RWPE2 (cell line): ENCODE results near the gene PTPRD.

Source experiments
- ATAC-seq: fragments of 200-7000 bp; cut with Tn5 transposase; 3 replicates; pipeline ENCODE4 v1.9.1; 2021; ENCODE audit warnings: low read depth
- DNase-seq: peaks from one replicate; pipeline ENCODE4 v3.0.0-alpha.2; 2020; ENCODE audit warnings: low spot score
- H3K27ac ChIP-seq: fragments of 450-650 bp; 2 replicates; pipeline ENCODE4 v1.5.1; 2017; ENCODE audit warnings: mild to moderate bottlenecking; ENCODE audit not compliant: poor library complexity, severe bottlenecking
- H3K27me3 ChIP-seq: fragments of 250-450 bp; sonication (Bioruptor Pico); 2 replicates; pipeline ENCODE4 v1.5.1; 2021; ENCODE audit warnings: mild to moderate bottlenecking, moderate library complexity; ENCODE audit not compliant: insufficient read depth, poor library complexity, severe bottlenecking
- H3K36me3 ChIP-seq: fragments of 250-450 bp; sonication (Bioruptor Pico); 2 replicates; pipeline ENCODE4 v1.5.1; 2020; ENCODE audit warnings: low read depth, mild to moderate bottlenecking, moderate library complexity
- H3K4me1 ChIP-seq: fragments of 250-450 bp; sonication (Bioruptor Pico); 2 replicates; pipeline ENCODE4 v1.5.1; 2021; ENCODE audit warnings: mild to moderate bottlenecking, moderate library complexity; ENCODE audit not compliant: insufficient read depth, poor library complexity, severe bottlenecking
- H3K4me3 ChIP-seq: fragments of 250-450 bp; sonication (Bioruptor Pico); 2 replicates; pipeline ENCODE4 v1.5.1; 2021; ENCODE audit warnings: mild to moderate bottlenecking, moderate library complexity; ENCODE audit not compliant: severe bottlenecking
- H3K9me3 ChIP-seq: fragments of 250-450 bp; sonication (Bioruptor Pico); 2 replicates; pipeline ENCODE4 v1.5.1; 2021; ENCODE audit warnings: mild to moderate bottlenecking, moderate library complexity; ENCODE audit not compliant: severe bottlenecking
- TF ChIP-seq, protein P1 (sequence below): fragments of 450-650 bp; IDR thresholded peaks from one replicate; pipeline ENCODE4 v1.5.1; 2017; ENCODE audit warnings: mild to moderate bottlenecking, moderate library complexity; ENCODE audit not compliant: poor library complexity, severe bottlenecking

Gene PTPRD

DNA sequence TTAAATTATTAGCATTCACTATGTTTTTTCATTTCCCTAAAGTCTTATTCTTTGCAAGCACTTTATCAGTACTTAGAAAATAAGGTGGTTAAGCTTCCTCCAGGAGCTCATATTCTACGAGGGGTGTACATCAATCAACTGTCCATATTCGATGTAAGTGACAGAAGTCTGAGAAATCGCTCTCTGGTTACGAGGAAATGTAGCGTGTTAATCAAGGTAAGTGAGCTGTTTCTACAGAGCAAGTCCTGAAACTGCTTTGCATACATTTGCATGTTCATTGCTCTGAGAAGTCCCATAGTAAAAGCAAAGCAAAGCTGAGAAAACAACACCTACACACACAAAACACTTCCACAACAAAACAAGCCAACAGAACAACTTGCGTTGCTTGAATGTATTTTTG is 1919.3 kb downstream of the PTPRD start:
- no peaks in the 10 kb centered on the region for H3K4me1 ChIP-seq
- DNase-seq (no peak), ATAC-seq (no peak)
- H3K4me3 ChIP-seq = no peak overlapping the region
- H3K27me3 ChIP-seq = no peaks in the 10 kb centered on the region
- H3K9me3 ChIP-seq = no peaks in the 10 kb centered on the region
- H3K36me3 ChIP-seq = no peaks in the 10 kb centered on the region
- no peak overlapping the region for H3K27ac ChIP-seq
- TF ChIP-seq, protein P1, sequence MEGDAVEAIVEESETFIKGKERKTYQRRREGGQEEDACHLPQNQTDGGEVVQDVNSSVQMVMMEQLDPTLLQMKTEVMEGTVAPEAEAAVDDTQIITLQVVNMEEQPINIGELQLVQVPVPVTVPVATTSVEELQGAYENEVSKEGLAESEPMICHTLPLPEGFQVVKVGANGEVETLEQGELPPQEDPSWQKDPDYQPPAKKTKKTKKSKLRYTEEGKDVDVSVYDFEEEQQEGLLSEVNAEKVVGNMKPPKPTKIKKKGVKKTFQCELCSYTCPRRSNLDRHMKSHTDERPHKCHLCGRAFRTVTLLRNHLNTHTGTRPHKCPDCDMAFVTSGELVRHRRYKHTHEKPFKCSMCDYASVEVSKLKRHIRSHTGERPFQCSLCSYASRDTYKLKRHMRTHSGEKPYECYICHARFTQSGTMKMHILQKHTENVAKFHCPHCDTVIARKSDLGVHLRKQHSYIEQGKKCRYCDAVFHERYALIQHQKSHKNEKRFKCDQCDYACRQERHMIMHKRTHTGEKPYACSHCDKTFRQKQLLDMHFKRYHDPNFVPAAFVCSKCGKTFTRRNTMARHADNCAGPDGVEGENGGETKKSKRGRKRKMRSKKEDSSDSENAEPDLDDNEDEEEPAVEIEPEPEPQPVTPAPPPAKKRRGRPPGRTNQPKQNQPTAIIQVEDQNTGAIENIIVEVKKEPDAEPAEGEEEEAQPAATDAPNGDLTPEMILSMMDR = no peak

GRCh38 chr9:8686516-8686915 is 1926.3 kb downstream of the PTPRD start:
- H3K27me3 ChIP-seq = no peaks in the 10 kb centered on the region
- ATAC-seq (no peak), DNase-seq (no peak)
- H3K36me3 ChIP-seq = no peaks in the 10 kb centered on the region
- no peaks in the 10 kb centered on the region for H3K4me1 ChIP-seq
- no peak overlapping the region for H3K27ac ChIP-seq
- no peak overlapping the region for H3K4me3 ChIP-seq
- TF ChIP-seq, protein P1 = no peak
- H3K9me3 ChIP-seq = no peaks in the 10 kb centered on the region

DNA sequence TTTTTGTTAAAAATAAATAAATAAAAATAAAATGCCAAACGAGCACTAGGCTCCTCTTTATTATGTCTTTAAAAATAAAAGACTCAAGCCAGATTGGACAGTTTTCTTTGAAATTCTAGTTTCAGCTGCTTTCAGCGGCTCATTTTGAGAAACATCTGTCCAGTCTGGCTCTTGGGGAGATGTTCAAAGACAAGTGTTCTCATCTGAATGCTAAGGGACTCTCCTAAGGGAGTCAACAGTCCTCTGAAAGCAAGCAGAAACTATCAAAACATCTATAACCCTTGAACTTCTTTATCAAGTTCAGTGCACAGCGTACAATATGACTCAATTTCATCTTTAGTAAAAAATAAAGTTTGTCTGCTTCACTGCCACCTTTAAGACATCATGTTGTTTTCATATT is 1927.0 kb downstream of the PTPRD start:
- H3K27me3 ChIP-seq = no peaks in the 10 kb centered on the region
- no peaks in the 10 kb centered on the region for H3K36me3 ChIP-seq
- TF ChIP-seq, protein P1 = no peak
- no peak overlapping the region for H3K4me3 ChIP-seq
- no peak overlapping the region for H3K27ac ChIP-seq
- no peaks in the 10 kb centered on the region for H3K9me3 ChIP-seq
- H3K4me1 ChIP-seq = no peaks in the 10 kb centered on the region
- DNase-seq = no peak
- ATAC-seq = no peak

DNA sequence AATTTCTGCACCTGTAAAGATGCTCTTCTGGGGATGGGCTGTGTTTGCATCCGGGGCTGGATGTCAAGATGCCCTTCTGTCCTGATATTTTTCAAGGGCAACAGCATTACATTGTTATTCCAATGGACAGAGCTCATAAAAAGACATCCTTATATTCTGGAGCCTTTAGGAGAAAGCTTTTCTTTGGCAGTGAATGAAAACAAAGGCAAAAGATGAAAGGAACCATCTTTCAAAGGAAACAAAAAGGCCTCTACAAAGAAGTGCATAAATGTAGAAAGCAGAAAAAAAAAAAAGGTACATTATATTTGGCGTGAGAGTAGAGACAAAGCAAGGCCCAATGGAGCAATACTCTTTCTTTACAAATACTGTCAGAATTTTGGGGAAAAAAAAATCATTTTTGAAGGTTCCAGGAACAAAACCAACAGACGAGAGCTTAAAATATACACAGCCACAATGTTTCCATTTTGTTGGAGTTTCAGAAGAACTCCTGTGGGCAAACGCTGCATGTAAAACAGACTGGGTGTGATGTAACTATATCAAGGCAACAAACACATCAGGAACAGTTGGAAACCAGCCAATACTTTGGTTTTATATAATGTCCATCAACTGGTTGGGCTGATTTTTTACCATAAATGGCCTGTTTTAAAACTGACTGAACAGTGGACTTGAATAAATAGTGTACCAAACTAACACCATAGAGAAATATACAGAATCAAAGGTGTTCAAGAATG is 1927.7 kb downstream of the PTPRD start:
- H3K27me3 ChIP-seq = no peaks in the 10 kb centered on the region
- ATAC-seq = no peak
- no peaks in the 10 kb centered on the region for H3K9me3 ChIP-seq
- no peak overlapping the region for H3K27ac ChIP-seq
- no peak for DNase-seq
- H3K4me1 ChIP-seq = no peaks in the 10 kb centered on the region
- TF ChIP-seq, protein P1 = no peak
- H3K4me3 ChIP-seq = no peak overlapping the region
- H3K36me3 ChIP-seq = no peaks in the 10 kb centered on the region

- Histone ChIP-seq H3K36me3 (no peaks in the 10 kb centered on the region), H3K4me3 (no peak overlapping the region), H3K27me3 (no peaks in the 10 kb centered on the region), H3K4me1 (no peaks in the 10 kb centered on the region), H3K27ac (no peak overlapping the region), H3K9me3 (no peaks in the 10 kb centered on the region)
- no peak for ATAC-seq
- TF ChIP-seq, protein P1 = no peak
- DNase-seq = no peak
Measured at GRCh38 chr9:8683496-8683895, 1929.3 kb downstream of the PTPRD start.
